HG03060 (cell line): ENCODE data around the gene NR1D2.

Source experiments
- ATAC-seq: cut with Tn5 transposase; IDR thresholded peaks from one replicate; pipeline ENCODE4 v1.9.1; 2021; ENCODE audit warnings: low read depth, moderate number of reproducible peaks; ENCODE audit not compliant: unreplicated experiment

NR1D2 gene

DNA sequence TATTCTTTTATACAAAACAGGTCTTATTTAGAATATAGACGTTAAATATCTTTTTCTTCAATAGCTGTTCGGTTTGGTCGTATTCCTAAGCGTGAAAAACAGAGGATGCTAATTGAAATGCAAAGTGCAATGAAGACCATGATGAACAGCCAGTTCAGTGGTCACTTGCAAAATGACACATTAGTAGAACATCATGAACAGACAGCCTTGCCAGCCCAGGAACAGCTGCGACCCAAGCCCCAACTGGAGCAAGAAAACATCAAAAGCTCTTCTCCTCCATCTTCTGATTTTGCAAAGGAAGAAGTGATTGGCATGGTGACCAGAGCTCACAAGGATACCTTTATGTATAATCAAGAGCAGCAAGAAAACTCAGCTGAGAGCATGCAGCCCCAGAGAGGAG, 16.8 kb downstream of the NR1D2 start:
- ATAC-seq, result no peak

DNA sequence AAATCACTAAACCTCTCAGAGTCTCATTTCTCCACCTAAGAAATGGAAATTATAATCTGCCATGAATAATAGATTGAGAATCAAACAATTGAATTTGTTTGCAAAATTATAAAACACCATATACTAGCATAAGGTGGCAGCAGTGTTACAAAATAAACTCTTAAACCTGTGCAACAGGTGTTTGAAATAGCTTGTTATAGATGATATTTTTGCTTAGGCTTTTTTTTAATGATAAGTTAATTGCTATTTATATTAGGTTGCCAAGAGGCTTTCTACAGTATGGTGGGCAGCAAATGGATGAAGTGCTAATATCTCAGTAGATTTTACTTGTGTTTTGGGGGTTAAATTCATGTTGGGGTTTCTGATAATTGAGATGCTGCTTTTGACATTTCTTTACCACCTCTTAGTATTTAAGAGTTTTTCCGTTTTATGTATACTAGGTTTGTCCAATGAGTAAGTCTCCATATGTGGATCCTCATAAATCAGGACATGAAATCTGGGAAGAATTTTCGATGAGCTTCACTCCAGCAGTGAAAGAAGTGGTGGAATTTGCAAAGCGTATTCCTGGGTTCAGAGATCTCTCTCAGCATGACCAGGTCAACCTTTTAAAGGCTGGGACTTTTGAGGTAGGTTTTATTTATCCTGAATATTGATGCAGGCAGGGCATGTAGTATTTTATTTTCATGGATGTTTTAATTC, 19.6 kb downstream of the NR1D2 start:
- no peak for ATAC-seq

GRCh38 chr3:23966328-23966727, 21.2 kb downstream of the NR1D2 start:
- ATAC-seq, result no peak

DNA sequence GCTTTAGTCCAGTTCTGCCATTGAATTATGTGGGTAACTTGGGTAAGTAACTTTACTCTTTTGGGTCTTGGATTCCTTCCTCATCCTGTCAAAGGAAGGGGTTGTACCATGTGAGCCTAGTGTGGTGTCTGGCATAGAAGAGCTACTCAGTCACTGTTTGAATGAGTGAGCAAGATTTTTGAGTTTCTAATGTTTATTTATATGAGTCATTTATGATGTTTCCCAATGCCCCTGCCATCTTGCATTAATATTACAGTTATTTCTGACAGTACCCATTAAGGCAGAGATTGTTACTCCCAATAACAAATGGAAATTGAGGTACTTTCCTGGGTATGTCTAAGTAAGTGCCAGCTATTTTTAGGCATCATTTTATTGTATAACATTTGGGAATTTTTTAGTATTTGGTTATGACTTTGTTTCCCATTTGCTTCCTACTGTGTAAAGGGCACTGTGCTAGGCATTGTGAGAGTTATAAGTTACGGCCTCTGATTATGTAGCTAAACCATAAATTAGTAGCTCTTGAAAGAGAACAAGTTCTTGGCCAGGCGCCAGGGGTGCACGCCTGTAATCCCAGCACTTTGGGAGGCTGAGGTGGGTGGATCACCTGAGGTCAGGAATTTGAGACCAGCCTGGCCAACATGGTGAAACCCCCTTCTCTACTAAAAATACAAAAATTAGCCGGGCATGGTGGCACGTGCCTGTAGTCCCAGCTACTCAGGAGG, 23.5 kb downstream of the NR1D2 start:
- ATAC-seq, result no peak

GRCh38 chr3:23969393-23969792, 24.3 kb downstream of the NR1D2 start:
- ATAC-seq, result no peak

DNA sequence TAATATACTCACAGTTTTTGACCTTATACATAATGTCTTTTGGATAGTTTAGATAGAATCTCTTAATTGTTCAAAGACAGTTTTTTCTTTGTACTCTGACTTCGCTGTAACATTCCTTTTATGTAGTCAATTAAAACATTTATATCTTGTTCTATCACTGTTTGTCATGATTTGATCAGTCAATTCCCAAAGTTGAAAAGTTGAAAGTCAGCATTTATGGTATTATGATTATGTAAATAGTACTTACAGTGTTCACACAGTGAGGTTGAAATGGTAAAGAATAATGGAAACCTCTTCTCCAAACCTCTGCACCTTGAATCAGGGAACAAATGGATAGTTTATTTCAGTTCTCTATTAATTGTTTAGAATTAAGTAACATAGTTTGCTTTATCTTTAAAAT, 26.6 kb downstream of the NR1D2 start:
- ATAC-seq, result no peak

DNA sequence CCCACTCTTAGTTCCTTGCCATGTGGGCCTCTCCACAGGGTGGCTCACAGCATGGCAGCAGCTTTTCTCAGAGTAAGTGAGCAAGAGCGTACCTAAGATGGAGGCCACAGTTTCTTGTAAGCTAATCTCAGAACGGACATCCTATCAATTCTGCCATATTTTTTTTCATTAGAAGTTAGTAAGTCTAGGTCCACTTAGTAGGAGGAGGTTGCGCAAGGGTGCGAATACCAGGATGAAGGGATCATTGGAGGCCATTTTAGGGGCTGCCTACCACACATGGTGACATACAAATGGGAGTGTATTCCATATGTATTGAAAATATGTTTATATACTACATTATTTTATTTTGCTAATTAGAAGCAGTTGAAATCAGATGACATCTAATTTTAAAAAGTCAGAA, 31.5 kb downstream of the NR1D2 start:
- ATAC-seq, result no peak

- ATAC-seq, result no peak
Observed at GRCh38 chr3:23979569-23979968, 34.5 kb downstream of the NR1D2 start.

DNA sequence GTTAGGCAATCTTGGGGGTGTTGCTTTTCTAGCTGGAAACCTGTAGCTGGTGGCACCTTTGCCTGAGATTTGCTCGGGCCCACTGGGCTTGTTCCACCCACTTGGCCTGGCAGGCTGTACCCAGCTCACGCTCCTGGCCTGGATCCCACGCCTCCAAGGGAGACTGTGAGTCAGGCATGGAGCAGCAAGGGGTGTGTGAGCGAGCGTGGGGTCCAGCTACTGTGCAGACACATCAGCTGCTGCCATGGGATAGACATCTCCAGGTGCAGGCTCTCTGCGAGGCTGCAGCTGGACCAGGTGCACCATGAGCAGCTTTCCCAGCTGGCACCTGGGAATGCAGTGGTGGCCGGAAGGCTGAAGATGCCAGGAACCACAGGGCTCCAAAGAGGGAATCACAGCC, 36.0 kb downstream of the NR1D2 start:
- ATAC-seq, result no peak

- no peak for ATAC-seq
Observed at GRCh38 chr3:23981955-23982354, 36.9 kb downstream of the NR1D2 start.

- ATAC-seq, result no peak
Observed at GRCh38 chr3:23984934-23985333, 39.8 kb downstream of the NR1D2 start.

DNA sequence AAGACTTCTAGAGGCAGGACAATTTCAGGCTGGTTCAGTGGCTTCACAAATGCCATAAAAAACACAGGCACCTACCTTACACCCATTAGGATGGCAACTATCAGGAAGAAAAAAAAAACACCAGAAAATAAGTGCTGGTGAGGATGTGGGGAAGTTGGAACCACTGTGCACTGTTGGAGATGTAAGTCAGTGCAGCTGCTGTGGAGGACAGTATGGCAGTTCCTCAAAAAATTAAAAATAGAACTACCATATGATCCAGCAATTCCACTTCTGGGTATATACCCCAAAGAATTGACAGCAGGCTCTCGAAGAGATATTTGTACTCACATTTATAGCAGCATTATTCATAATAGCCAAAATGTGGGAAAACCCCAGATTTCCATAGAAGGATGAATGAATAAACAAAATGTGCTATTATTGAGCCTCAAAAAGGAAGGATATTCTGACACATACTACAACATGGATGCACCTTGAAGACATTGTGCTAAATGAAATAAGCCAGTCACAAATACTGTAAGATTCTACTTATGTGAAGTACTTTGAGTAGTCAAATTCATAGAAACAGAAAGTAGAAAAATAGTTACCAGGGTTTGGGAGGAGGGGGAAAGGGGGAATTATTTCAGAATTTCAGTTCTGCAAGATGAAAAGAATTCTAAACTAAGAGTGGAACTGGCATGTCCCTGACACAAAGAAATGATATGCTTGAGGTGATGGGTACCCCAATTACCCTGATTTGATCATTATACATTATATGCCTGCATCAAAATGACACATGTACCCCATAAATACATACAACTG, 40.9 kb downstream of the NR1D2 start:
- no peak for ATAC-seq

DNA sequence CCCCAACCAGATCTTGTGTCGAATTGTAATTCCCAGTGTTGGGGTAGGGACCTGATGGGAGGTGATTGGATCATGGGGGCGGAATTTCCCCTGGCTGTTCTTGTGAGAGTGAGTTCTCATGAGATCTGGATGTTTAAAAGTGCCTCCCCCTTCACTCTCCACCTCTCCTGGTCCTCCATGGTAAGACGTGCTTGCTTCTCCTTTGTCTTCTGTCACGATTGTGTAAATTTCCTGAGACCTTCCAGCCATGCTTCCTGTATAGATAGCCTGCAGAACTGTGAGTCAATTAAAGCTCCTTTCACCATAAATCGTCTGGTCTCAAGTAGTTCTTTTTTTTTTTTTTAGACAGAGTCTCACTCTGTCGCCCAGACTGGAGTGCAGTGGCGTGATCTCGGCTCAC, 42.3 kb downstream of the NR1D2 start:
- no peak for ATAC-seq

DNA sequence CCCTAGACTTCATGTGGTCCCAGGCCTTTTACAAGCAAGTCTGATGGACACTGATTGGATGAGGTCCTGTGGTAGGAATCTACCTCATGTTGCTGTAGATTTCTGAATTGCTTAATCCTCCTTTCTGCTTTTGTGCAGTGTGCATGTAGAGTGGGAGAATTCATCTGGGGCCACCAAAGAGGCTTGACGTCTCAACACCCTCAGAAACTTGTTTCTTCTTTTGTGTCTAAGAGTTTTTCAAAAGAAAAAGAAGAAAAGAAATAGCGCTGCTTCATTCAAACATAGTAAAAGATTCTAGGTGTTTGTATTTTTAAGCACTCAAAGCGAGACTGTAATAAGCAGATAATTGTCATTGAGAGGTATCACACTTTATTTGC, 46.2 kb downstream of the NR1D2 start:
- no peak for ATAC-seq

DNA sequence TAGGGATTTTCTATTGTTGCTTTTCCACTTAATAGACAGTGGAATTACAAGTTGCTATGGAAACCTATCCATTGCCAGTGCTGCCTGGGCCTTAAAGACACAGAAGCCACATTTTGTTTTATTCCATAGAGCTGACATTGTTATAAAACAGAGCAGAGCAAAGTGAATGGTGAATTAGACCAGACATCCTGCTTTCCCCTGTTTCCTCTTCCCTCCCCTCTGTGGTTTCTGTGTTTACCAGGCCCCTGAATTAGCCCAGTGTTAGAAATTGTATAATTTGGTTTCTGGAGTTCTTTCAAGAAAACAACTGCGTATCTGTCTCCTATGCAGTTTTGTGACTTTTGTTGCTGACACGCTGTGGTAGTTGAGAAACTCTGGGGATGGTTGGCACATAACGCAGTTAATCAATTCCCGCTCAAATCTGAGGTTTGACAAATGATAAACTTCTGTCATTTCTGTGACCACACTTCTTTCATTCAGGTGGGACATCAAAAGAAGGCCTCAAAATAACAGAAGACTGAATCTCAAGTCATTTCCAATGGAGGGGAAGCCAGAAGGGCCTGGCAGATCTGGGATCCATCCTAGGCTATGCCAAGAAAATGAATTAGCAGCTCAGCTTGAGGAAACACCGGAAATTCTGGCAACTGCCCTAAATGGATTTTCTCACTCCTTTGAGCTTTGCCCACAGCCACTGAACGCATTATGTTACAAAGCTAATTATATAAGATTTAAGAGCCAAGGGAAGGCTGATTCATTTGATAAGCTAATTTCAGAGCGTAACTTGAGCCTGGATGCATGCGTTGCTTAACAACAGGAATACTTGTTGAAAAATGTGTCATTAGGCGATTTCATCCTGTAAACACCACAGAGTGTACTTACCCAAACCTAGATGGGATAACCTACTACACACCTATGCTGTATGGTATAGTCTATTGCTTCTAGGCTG, 46.9 kb downstream of the NR1D2 start:
- no peak for ATAC-seq

- no peak for ATAC-seq
Observed at GRCh38 chr3:23993556-23994243, 48.6 kb downstream of the NR1D2 start.

GRCh38 chr3:23994244-23994569, 49.1 kb downstream of the NR1D2 start:
- ATAC-seq, result no peak

DNA sequence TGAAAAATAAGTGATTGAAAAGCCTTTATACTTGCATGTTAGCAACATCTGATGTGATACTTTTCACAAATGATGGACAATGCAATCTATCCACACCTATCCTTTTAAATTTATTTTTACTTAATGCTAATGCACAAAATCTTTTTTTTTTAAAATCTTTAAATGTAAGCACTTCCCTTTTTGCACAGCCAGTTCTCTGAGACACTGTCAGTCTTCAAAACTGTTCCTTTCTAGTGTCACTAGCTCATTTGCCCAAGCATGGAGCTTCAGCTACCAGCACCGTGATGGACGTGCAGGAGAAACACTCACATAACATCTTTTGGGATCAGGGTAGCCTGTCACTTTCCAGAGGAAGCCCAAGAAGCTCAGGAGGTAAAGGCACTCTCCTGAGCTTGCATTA, 50.1 kb downstream of the NR1D2 start:
- ATAC-seq, result no peak

DNA sequence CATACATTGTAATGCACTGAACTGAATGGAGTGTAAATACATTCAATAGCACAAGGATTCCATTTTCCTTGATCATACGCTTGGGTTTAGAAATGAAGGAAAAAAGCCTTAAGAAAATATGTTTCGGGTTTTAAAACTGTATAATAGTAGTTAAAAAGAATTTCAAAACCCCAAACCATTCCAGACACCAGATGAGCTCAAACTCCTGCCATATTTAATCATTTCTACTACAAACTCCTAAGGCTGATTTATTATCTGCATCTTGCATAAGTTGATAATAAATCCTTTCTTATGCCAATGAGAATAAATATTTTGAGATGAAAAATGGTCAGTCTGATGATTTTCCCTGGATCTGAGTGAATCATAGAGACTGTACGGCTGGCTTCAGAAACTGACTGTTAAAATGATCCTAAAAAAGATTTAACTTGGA, 51.0 kb downstream of the NR1D2 start:
- no peak for ATAC-seq

GRCh38 chr3:23999012-23999641, 54.0 kb downstream of the NR1D2 start:
- ATAC-seq, result no peak
